HepG2 (cell line): ENCODE results near the gene SLC2A6. TPM values are rescaled to one million over a fixed set of nuclear protein-coding genes. Genes with fewer than 3 reads are reported as not detected.

ENCODE experiments used
- CENPX ChIP-seq: sonication (generic); formaldehyde crosslinking; IDR thresholded peaks from 2 replicates; pipeline ENCODE4 v1.9.0; 2021; ENCODE audit warnings: mild to moderate bottlenecking, missing genetic modification reagents, moderate library complexity
- ETV5 ChIP-seq: IDR thresholded peaks from 2 replicates; pipeline ENCODE4 v1.6.1; 2018; ENCODE audit warnings: missing biosample characterization, missing genetic modification reagents, inconsistent platforms, borderline replicate concordance
- GTF2F1 ChIP-seq: fragments of 150-350 bp; IDR thresholded peaks from 2 replicates; pipeline ENCODE4 v1.6.1; 2014; ENCODE audit warnings: low read length
- HDAC1 ChIP-seq: sonication (generic); formaldehyde crosslinking; IDR thresholded peaks from 2 replicates; pipeline ENCODE4 v1.5.1; 2020; ENCODE audit warnings: mild to moderate bottlenecking, missing genetic modification reagents
- HNRNPH1 ChIP-seq: fragments of 200-400 bp; formaldehyde crosslinking; optimal IDR thresholded peaks from 2 replicates; pipeline ENCODE3; 2017; ENCODE audit warnings: mild to moderate bottlenecking, low read depth, low read length
- NR3C1 ChIP-seq: sonication (generic); formaldehyde crosslinking; IDR thresholded peaks from 2 replicates; pipeline ENCODE4 v1.4.0; 2020; ENCODE audit warnings: missing genetic modification reagents
- RFXANK ChIP-seq: IDR thresholded peaks from 2 replicates; pipeline ENCODE4 v1.6.1; 2016
- RFXAP ChIP-seq: sonication (generic); formaldehyde crosslinking; IDR thresholded peaks from 2 replicates; pipeline ENCODE4 v1.4.0; 2020; ENCODE audit warnings: missing genetic modification reagents, borderline replicate concordance
- SETDB1 ChIP-seq: sonication (generic); formaldehyde crosslinking; IDR thresholded peaks from 2 replicates; pipeline ENCODE4 v1.5.1; 2020; ENCODE audit warnings: missing genetic modification reagents, mild to moderate bottlenecking, borderline replicate concordance
- SIX1 ChIP-seq: sonication (generic); formaldehyde crosslinking; IDR thresholded peaks from 2 replicates; pipeline ENCODE4 v1.4.0; 2020; ENCODE audit warnings: missing genetic modification reagents, borderline replicate concordance
- YEATS4 ChIP-seq: sonication (generic); formaldehyde crosslinking; IDR thresholded peaks from 2 replicates; pipeline ENCODE4 v1.4.0; 2020; ENCODE audit warnings: missing genetic modification reagents, borderline replicate concordance
- ZFP1 ChIP-seq: IDR thresholded peaks from 2 replicates; pipeline ENCODE4 v1.6.1; 2016
- ZNF256 ChIP-seq: sonication (generic); formaldehyde crosslinking; conservative IDR thresholded peaks from 2 replicates; pipeline ENCODE4 v1.4.0; 2020; ENCODE audit warnings: missing genetic modification reagents
- ZNF329 ChIP-seq: sonication (generic); formaldehyde crosslinking; IDR thresholded peaks from 2 replicates; pipeline ENCODE4 v1.9.0; 2021; ENCODE audit warnings: low read depth, mild to moderate bottlenecking, missing genetic modification reagents
- ZNF431 ChIP-seq: sonication (generic); formaldehyde crosslinking; IDR thresholded peaks from 2 replicates; pipeline ENCODE4 v1.9.0; 2022; ENCODE audit warnings: missing genetic modification reagents, low read depth, mild to moderate bottlenecking, borderline replicate concordance
- ZNF546 ChIP-seq: sonication (generic); formaldehyde crosslinking; conservative IDR thresholded peaks from 2 replicates; pipeline ENCODE4 v1.8.1; 2023; ENCODE audit warnings: mild to moderate bottlenecking, missing genetic modification reagents
- ZNF598 ChIP-seq: sonication (generic); formaldehyde crosslinking; IDR thresholded peaks from 2 replicates; pipeline ENCODE4 v1.5.1; 2020; ENCODE audit warnings: mild to moderate bottlenecking, missing genetic modification reagents, borderline replicate concordance
- ZNF629 ChIP-seq: sonication (generic); formaldehyde crosslinking; conservative IDR thresholded peaks from 2 replicates; pipeline ENCODE4 v1.5.0; 2020; ENCODE audit warnings: missing genetic modification reagents
- ZNF660 ChIP-seq: sonication (generic); formaldehyde crosslinking; IDR thresholded peaks from 2 replicates; pipeline ENCODE4 v1.5.1; 2020; ENCODE audit warnings: mild to moderate bottlenecking, low read depth, missing genetic modification reagents, borderline replicate concordance
- ZNF747 ChIP-seq: sonication (generic); formaldehyde crosslinking; IDR thresholded peaks from 2 replicates; pipeline ENCODE4 v1.8.1; 2023; ENCODE audit warnings: missing genetic modification reagents, mild to moderate bottlenecking, borderline replicate concordance
- ZSCAN22 ChIP-seq: sonication (generic); formaldehyde crosslinking; IDR thresholded peaks from 2 replicates; pipeline ENCODE4 v1.4.0; 2020; ENCODE audit warnings: mild to moderate bottlenecking, missing genetic modification reagents
- polyA plus RNA-seq, 8 experiments: library from polyadenylated mRNA; depleted of rRNA in 3 of 8; stranded (reverse) in 7 of 8; unstranded in 1 of 8; fragments of >200 nt; fragmentation: Illumina TruSeq in 4 of 8; extraction: Trizol in 4 of 8; gene quantifications; 2 replicates each; pipeline versions ENCODE4 v1.2.1 to v1.2.3, GENCODE V29; 2011 to 2016; ENCODE audit warnings: low read depth in 4 of 8, missing spikeins in 1 of 8, mixed read lengths in 1 of 8; ENCODE audit not compliant: insufficient read depth in 1 of 8
- total RNA-seq, 5 experiments: library from RNA; depleted of rRNA; stranded (reverse); fragments of >200 nt; fragmentation: Illumina TruSeq; extraction: Trizol; gene quantifications; 2 replicates each; pipeline ENCODE4 v1.2.3, GENCODE V29; 2016; ENCODE audit warnings: low read depth in 1 of 5
- TF ChIP-seq, protein P1 (sequence below): sonication (generic); formaldehyde crosslinking; IDR thresholded peaks from 2 replicates; pipeline ENCODE4 v1.4.0; 2020; ENCODE audit warnings: missing genetic modification reagents, low read depth, mild to moderate bottlenecking, borderline replicate concordance
- TF ChIP-seq, protein P2 (sequence below): sonication (generic); formaldehyde crosslinking; IDR thresholded peaks from 2 replicates; pipeline ENCODE4 v1.8.1; 2023; ENCODE audit warnings: mild to moderate bottlenecking, inconsistent platforms, moderate library complexity, missing genetic modification reagents, borderline replicate concordance
- TF ChIP-seq, protein P3 (sequence below): sonication (generic); formaldehyde crosslinking; IDR thresholded peaks from 2 replicates; pipeline ENCODE4 v1.9.0; 2021; ENCODE audit warnings: missing genetic modification reagents, mild to moderate bottlenecking, borderline replicate concordance
- TF ChIP-seq, protein P4 (sequence below): sonication (generic); formaldehyde crosslinking; IDR thresholded peaks from 2 replicates; pipeline ENCODE4 v1.4.0; 2020; ENCODE audit warnings: missing genetic modification reagents
- TF ChIP-seq, protein P5 (sequence below): sonication (generic); formaldehyde crosslinking; IDR thresholded peaks from 2 replicates; pipeline ENCODE4 v1.4.0; 2020; ENCODE audit warnings: missing genetic modification reagents, borderline replicate concordance

The SLC2A6 gene
- total and polyA plus RNA-seq, 2 of the 13 experiments (the other 11 are each of a cell fraction or from before 2014, with no cell fraction given), result 4.1 to 15.0 TPM

DNA sequence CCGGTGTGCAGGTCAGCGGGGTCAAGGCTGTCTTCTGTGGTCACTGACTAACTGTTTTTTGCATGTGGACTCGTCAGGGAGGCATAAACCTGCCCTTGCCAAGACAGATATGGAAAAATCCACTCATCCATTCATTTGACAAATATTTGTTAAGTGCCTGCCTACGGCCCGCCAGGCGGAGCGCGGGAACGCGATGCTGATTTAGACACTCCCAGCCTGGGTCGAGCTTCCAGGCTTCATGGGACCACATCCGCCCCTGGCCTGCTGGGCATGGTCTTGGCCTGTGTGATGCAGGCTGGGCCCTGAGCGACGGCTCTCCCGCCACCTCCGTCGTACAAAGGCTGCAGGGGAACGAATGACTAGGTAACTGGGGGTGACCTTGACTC, 27.7 kb upstream of the SLC2A6 start (continued):
- TF ChIP-seq, protein P1, sequence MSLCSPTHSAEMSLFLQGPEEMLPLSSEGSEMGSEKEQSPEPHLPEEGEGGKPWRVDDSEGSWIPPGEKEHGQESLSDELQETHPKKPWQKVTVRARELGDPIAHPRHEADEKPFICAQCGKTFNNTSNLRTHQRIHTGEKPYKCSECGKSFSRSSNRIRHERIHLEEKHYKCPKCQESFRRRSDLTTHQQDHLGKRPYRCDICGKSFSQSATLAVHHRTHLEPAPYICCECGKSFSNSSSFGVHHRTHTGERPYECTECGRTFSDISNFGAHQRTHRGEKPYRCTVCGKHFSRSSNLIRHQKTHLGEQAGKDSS (CRISPR knock-in tag), result 0 out of 2 replicates have a peak, but pooled peaks have one; percentile 33
- TF ChIP-seq ZSCAN22 (CRISPR knock-in tag), result no peak
- peak; percentile 56; the same call in 1 of the 2 replicates for TF ChIP-seq HDAC1
- TF ChIP-seq NR3C1 (CRISPR knock-in tag), result no peak
- TF ChIP-seq SETDB1 (CRISPR knock-in tag), result no peak
- peak; percentile 75 for TF ChIP-seq YEATS4
- no peak; the same call in 1 of the 2 replicates for TF ChIP-seq ZNF256 (CRISPR knock-in tag)
- TF ChIP-seq, protein P2, sequence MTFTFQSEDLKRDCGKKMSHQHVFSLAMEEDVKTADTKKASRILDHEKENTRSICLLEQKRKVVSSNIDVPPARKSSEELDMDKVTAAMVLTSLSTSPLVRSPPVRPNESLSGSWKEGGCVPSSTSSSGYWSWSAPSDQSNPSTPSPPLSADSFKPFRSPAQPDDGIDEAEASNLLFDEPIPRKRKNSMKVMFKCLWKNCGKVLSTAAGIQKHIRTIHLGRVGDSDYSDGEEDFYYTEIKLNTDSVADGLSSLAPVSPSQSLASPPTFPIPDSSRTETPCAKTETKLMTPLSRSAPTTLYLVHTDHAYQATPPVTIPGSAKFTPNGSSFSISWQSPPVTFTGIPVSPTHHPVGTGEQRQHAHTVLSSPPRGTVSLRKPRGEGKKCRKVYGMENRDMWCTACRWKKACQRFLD, result no peak
- TF ChIP-seq ETV5 (CRISPR knock-in tag), result peak; percentile 61
- TF ChIP-seq SIX1 (CRISPR knock-in tag), result no peak
- TF ChIP-seq ZNF431 (CRISPR knock-in tag), result no peak
- TF ChIP-seq, protein P3, sequence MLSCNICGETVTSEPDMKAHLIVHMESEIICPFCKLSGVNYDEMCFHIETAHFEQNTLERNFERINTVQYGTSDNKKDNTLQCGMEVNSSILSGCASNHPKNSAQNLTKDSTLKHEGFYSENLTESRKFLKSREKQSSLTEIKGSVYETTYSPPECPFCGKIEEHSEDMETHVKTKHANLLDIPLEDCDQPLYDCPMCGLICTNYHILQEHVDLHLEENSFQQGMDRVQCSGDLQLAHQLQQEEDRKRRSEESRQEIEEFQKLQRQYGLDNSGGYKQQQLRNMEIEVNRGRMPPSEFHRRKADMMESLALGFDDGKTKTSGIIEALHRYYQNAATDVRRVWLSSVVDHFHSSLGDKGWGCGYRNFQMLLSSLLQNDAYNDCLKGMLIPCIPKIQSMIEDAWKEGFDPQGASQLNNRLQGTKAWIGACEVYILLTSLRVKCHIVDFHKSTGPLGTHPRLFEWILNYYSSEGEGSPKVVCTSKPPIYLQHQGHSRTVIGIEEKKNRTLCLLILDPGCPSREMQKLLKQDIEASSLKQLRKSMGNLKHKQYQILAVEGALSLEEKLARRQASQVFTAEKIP (CRISPR knock-in tag), result no peak
- peak; percentile 40; the same call in 1 of the 2 replicates for TF ChIP-seq ZNF629 (CRISPR knock-in tag)
- TF ChIP-seq HNRNPH1, result no peak
- peak; percentile 72; the same call in 1 of the 2 replicates for TF ChIP-seq ZFP1
- no peak for TF ChIP-seq ZNF329 (CRISPR knock-in tag)
- TF ChIP-seq ZNF598, result no peak
- no peak for TF ChIP-seq CENPX (CRISPR knock-in tag)
- no peak for TF ChIP-seq ZNF546 (CRISPR knock-in tag)
- no peak for TF ChIP-seq RFXANK (CRISPR knock-in tag)
- TF ChIP-seq, protein P4, sequence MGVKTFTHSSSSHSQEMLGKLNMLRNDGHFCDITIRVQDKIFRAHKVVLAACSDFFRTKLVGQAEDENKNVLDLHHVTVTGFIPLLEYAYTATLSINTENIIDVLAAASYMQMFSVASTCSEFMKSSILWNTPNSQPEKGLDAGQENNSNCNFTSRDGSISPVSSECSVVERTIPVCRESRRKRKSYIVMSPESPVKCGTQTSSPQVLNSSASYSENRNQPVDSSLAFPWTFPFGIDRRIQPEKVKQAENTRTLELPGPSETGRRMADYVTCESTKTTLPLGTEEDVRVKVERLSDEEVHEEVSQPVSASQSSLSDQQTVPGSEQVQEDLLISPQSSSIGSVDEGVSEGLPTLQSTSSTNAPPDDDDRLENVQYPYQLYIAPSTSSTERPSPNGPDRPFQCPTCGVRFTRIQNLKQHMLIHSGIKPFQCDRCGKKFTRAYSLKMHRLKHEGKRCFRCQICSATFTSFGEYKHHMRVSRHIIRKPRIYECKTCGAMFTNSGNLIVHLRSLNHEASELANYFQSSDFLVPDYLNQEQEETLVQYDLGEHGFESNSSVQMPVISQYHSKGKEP (CRISPR knock-in tag), result no peak
- TF ChIP-seq, protein P5, sequence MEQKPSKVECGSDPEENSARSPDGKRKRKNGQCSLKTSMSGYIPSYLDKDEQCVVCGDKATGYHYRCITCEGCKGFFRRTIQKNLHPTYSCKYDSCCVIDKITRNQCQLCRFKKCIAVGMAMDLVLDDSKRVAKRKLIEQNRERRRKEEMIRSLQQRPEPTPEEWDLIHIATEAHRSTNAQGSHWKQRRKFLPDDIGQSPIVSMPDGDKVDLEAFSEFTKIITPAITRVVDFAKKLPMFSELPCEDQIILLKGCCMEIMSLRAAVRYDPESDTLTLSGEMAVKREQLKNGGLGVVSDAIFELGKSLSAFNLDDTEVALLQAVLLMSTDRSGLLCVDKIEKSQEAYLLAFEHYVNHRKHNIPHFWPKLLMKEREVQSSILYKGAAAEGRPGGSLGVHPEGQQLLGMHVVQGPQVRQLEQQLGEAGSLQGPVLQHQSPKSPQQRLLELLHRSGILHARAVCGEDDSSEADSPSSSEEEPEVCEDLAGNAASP, result peak; percentile 89
- TF ChIP-seq ZNF747 (CRISPR knock-in tag), result peak; percentile 90
- TF ChIP-seq ZNF660 (CRISPR knock-in tag), result no peak
- peak; percentile 89 for TF ChIP-seq RFXAP (CRISPR knock-in tag)
- no peak for TF ChIP-seq GTF2F1
